Activated gamma-delta T cell treated with anti-CD3 and anti-CD28 coated beads, Interleukin-2, amount 50 U/mL, for 16 hours (primary cell): ENCODE measurements around the gene FIGLA.
"Not testable (repeated sequence)": the region's sequence is repeated elsewhere in the genome, so short reads cannot be mapped to it uniquely, and the experiment has no call there.

Experiments used
- DNase-seq: peaks from one replicate; pipeline ENCODE4 v3.0.0-alpha.2; 2020; ENCODE audit warnings: low read depth

The FIGLA gene

GRCh38 chr2:70746094-70746974 is 44.1 kb downstream of the FIGLA start:
- no peak for DNase-seq

- DNase-seq, result no peak
Measured at GRCh38 chr2:70745276-70745825, 45.1 kb downstream of the FIGLA start.

GRCh38 chr2:70744397-70744796 is 46.0 kb downstream of the FIGLA start:
- no peak for DNase-seq

- DNase-seq, result no peak
Measured at GRCh38 chr2:70743677-70744076, 46.8 kb downstream of the FIGLA start.

GRCh38 chr2:70743068-70743467 is 47.4 kb downstream of the FIGLA start:
- no peak for DNase-seq

GRCh38 chr2:70739492-70739891 is 51.0 kb downstream of the FIGLA start:
- DNase-seq, result not testable (repeated sequence)

GRCh38 chr2:70738159-70738558 is 52.3 kb downstream of the FIGLA start:
- DNase-seq, result no peak

- no peak for DNase-seq
Measured at GRCh38 chr2:70735071-70735470, 55.4 kb downstream of the FIGLA start.

GRCh38 chr2:70733646-70734180 is 56.7 kb downstream of the FIGLA start:
- DNase-seq, result no peak

- DNase-seq, result no peak
Measured at GRCh38 chr2:70732766-70733645, 57.4 kb downstream of the FIGLA start.

GRCh38 chr2:70730730-70731129 is 59.7 kb downstream of the FIGLA start:
- DNase-seq, result no peak

GRCh38 chr2:70729647-70730046 is 60.8 kb downstream of the FIGLA start:
- DNase-seq, result no peak

- no peak for DNase-seq
Measured at GRCh38 chr2:70728128-70728527, 62.3 kb downstream of the FIGLA start.
